Activated CD8-positive, alpha-beta memory T cell treated with anti-CD3 and anti-CD28 coated beads for 1 hour (primary cell): ENCODE data around the gene AGTR1.
"Not testable (repeated sequence)": the region's sequence is repeated elsewhere in the genome, so short reads cannot be mapped to it uniquely, and the experiment has no call there.

Experiments used
- DNase-seq, 2 donors: peaks; one replicate each; pipeline ENCODE4 v3.0.0-alpha.2; 2020; ENCODE audit warnings: low read depth in 1 of 2; ENCODE audit errors: extremely low read depth in 1 of 2

The AGTR1 gene

DNA sequence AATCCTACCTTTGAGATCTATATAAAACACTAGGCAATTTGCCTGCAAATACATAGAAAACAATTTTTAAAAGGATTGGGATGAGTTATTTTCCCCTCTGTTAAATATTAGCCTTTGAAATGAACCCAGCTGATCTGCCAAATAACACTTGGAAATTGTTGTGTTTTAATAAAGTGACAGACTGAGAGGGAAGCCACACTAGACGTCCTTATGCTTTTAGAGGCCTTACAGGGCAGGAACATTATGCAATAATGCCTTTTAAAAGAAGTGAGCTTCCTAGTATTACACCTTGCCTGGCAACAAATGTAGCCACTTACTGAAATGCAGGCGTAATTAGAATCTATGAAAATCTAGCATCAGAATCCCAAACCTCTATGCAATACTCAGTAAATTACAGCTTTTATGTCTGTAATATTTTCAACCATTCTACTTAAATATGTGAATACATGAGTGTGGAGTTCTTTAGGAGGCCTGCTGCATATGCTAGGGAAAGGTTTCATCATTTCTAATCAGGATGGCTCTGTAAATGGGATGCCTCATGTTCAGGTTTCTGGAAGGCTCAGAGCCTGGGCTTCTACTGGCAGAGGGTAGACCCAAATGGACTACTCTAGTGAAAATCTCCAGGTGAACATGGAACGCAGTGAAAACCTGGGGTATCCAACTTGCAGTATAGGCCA lies 20.3 kb downstream of the AGTR1 start:
- no peak for DNase-seq

DNA sequence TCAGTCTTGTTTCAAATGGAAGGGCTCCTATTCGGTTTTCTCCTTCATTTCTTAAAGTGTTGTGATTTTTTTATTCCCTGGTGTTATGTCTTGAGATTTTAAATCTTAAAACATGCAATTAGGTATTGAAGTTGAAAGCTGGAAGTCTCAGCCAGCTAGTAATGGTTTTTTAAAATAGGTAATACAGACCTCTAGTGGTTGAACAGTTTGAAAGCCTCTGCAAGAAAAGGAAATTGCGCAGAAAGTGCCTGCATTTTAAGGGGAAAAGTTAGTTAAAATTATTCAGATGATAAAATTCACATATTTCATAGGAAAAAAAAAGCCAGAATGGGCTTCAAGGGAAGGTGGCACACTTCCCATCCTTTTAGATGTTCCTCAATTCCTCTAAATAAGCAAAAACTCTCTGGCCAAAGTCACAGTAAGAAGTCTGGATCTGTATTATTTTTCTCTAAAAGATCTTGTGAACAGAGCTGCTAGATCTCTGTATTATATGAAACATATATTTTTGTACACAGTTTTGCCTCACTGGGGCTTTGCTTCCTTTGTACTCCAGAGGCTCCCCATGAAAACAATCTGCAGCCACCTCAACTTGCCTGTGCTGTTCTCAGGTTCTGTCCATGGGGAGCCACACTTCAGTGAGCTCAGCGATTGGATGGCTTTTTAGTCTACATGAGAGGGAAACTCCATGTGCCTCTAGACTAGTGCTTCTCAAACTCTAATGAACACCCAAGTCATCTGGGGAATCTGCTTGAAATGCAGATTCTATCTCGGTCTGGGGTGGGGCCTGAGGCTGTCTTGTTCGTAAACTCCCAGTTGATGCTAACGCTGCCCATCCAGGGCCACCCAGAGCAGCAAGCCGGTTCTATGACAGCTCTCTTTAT lies 21.5 kb downstream of the AGTR1 start:
- no peak for DNase-seq

DNA sequence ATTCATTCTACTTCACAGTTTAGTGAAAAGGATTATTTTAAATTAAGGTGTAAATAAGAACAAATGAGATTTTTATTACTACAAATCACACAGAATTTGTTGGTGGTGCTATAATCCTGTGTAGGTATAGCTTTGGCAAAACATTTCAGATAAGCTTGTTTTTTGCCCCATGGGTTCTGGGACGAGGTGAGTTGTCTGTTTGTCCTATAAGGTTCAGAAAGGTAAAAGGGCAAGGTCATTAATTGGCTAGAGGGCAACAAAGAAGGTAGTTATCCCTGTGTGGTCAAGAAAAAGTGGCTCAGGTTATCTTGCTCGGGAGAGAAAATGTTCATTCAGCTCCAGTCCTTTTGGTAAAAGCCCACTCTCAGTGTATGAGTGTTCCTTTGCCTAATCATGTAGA lies 23.2 kb downstream of the AGTR1 start:
- no peak for DNase-seq

DNA sequence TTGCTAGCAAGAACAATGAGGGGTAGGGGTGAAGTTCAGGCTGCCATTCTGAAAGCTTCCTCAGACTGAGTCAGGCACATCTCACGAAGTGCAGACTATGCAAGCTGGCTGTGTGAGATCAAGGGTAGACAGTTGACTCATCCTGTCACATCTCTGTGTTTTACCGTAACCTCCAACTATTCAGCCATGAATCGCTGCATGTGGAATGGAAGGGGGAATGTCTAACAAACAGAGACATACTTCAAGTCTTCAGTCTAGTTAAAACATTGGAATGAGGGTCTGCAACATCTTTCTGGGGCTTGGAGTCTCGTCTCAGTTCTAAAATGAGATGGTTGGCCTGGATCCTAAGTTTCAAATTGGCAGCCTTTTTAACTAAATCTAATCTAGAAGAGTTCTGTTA lies 25.9 kb downstream of the AGTR1 start:
- DNase-seq = no peak

DNA sequence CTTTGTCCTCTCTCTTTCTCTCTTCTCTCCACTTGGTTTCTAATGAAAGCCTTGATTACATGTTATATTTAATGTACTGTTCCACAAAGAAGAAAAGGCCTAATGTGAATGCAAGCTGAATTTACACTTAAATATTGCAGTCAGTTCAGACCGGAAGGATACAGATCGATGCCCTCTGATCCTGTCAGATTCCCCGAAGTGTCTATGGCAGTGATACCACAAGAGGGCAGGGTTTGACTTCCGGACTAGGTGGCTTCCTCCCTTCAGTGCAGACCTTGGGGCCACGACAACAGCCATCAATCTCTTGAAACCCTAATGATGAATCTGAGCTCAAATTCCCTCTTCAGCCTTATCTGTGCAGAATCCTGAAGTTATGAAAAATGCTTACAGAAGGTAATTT lies 29.5 kb downstream of the AGTR1 start:
- no peak for DNase-seq

DNA sequence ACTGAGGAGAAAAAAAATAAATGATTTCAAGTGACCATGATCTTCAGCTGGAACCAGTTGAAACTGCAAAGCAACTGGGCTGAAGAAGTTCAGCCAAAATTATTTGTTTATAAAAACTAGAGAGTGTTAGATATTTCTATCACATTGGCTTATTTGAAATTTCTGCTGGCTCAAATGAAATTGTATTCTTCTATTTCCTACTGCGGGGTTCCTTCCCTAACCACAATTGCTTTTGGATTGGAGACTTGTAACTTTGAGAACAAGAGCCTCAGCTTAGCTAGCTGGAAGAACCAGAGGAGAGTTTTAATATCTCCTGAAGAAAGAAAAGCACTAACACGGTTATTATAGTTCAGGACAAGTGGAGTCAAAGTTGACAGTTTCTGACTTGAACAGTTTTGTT lies 31.1 kb downstream of the AGTR1 start:
- DNase-seq = no peak

DNA sequence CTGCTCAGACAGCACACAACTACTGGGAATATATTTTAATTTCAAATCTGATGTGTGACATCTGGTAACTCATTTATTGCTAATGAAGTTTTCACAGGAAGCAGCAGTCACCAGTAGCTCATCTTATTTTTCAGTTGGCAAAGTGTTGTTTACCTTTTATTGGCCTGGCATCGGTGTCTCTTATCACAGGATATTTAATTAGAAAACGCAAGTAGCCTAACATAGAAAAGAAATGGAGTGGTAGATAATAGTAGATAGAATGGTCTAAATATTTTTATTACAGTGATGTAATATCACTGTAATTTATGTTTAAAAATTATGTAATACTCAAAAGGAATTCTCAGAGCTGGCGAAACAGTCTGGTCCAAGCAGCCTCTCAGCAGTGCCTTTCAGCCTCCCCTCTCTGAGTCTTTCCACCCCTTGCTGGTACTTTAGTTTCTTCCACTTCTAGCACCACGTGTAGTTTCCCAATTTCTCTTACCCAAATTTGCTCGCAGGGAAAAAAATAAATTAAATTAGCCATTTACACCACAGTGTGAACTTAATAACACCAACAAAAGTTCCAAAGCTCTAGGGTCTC lies 31.9 kb downstream of the AGTR1 start:
- DNase-seq = no peak

DNA sequence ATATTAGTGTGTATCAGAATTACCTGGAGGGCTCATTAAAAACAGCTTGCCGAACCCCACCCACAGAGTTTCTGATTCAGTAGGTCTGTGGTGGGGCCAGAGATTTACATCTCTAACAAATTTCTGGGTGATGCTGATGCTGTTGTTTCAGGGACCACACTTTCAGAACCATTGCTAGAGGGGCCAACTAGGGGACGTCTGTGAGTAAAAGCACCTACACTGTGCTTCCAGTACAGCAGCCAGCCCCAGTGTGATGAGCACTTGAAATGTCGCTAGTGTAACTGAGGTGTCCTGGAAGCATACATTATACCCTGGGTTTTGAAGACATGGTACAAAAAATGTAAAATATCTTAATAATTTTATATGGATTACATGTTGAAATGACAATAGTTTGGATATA lies 33.0 kb downstream of the AGTR1 start:
- DNase-seq = no peak

DNA sequence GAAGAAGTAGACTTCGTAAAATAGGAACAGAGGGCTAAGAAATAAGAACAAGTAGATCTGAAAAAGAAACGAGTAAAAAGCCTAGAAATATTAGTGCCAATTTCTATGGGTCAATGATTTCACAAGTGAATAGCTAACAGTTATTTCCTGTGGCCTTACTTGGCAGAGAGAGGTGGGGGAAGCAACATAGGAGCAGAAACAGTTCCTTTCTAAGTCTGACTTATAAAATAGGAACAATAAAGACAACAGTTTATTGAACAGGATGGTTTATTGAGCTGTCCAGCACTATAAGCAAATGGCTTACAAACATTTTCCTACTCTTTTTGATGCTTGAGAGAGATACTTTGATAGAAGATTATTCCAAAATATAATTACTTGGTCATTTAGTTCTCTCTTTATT lies 37.9 kb downstream of the AGTR1 start:
- no peak for DNase-seq

DNA sequence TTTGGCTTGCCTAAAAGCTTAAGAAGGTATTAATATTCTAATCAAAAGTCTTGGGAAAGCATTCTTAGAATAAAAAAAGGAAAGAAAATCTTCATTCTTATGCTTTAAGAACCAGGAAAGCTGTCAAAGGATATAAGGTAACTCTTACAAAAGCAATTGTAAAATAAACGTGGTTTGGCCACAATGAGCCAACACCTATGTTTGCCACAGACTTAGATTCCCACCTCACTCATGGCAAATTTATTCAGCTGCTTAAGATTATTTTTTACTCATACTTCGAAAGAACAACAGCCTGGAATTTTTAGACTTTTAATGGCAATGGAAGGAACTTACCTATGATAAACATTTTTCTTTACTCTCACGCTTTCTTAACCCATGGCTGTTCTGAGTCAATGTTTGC lies 38.4 kb downstream of the AGTR1 start:
- DNase-seq = no peak

DNA sequence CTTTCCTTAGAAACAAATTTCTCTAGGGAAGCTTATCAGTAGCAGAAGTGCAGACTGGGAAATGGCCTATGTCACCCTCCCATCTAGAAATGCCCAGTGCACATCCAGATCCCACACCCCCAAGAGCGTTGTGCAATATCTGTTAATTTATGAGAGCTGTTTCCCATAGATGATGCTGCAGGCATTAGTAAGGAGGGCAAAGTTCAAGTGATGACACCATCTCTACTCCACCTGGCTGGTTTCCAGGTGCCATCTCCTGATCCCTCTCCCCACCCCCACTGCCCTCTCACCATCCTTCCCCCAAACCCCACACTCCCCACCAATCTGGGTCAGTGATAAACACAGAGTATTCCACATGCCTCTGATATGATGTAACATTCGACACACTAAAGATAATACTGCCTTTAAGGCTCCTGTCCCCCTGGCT lies 39.4 kb downstream of the AGTR1 start:
- DNase-seq = no peak

DNA sequence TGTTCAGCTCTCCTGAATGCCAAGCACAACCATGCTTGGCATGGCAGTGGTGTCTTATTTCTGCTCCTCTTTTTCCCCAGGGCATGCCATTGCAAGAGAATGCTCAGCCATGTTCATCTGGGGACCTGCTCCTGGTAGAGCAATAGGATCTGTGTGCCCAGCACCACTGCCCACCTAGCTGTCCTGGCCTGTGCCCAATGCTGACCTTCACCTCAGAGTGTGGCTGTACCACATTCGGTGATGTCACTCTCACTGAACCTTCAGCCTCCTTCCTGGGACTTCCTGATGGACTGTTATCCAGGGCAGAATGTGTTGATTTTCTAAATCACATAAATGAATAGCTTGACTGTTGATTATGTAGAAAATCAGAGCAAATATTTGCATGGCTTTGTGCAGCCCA lies 42.0 kb downstream of the AGTR1 start:
- DNase-seq = no peak

DNA sequence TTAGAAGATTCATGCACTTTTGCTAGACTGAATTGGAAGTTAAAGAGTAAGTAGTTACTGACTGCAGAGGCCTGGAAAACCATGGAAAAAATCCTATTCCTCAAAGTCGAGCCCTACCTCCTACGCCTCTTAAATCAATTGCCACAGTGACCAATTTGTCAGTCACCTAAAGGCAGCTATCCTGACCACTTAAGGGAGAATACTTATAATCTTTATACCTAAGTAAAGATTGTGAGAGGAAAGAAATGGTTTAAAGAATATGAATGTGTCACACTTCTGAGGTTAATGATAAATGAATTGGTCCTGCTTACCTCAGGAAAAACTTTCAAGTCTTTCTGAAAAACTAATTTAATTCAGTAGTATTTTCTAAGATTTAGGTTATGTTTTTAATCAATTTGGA lies 42.6 kb downstream of the AGTR1 start:
- no peak for DNase-seq

DNA sequence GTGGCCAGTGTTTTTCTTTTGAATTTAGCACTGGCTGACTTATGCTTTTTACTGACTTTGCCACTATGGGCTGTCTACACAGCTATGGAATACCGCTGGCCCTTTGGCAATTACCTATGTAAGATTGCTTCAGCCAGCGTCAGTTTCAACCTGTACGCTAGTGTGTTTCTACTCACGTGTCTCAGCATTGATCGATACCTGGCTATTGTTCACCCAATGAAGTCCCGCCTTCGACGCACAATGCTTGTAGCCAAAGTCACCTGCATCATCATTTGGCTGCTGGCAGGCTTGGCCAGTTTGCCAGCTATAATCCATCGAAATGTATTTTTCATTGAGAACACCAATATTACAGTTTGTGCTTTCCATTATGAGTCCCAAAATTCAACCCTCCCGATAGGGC lies 43.5 kb downstream of the AGTR1 start:
- DNase-seq = no peak

DNA sequence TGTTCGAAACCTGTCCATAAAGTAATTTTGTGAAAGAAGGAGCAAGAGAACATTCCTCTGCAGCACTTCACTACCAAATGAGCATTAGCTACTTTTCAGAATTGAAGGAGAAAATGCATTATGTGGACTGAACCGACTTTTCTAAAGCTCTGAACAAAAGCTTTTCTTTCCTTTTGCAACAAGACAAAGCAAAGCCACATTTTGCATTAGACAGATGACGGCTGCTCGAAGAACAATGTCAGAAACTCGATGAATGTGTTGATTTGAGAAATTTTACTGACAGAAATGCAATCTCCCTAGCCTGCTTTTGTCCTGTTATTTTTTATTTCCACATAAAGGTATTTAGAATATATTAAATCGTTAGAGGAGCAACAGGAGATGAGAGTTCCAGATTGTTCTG lies 44.4 kb downstream of the AGTR1 start:
- no peak for DNase-seq

DNA sequence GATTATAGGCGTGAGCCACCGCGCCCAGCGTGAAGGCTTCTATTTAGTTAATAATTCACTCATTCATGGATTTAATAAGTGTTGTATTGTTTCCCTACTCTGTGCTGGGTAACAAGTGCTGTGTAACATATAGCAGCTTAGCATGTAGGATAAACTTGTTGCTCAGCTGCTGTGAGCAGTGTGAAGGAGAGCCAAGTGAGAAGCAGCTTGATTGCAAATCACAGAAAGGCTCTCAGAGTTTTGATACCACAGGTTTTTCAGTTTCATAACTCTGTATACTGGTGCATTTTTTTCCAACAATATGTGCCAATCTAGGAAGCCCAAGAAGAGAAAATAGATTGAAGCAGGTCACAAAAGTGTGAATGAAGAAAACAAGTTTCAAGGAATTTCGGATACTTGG lies 48.4 kb downstream of the AGTR1 start:
- no peak for DNase-seq

DNA sequence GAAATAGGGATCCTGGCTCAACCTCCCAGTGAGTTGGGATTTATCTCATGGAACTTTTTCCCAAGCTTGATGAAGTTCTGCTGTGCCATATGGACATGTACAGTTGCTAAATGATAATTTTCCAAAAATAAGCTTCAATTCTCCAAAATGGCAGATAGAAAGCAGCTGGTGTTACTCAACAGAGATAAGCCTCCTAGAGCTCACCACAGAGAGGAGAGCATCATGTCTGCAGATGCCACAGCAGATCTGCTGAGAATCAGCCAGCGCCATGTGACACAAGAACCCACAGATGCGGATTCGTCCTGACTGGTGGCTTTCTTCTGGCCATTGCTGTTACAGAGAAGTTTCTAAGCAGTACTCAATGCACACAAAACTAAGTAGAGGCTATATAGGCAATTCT lies 50.6 kb downstream of the AGTR1 start:
- DNase-seq = no peak

DNA sequence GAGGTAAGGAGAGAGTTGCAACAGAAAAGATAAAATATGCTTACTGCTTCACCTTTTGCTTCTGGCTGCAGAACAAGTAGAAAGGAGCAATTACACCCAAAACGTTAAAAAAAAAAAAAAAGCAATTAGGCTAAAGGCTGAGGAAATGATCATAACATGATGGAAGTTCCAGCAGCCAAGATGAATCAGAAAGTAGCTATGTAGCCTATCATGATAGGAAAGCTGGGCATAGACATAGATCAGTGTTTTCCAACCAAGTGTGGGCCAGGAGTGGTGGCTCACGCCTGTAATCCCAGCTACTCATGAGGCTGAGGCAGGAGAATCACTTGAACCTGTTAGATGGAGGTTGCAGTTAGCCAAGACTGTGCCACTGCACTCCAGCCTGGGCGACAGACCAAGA lies 52.6 kb downstream of the AGTR1 start:
- DNase-seq = no peak

DNA sequence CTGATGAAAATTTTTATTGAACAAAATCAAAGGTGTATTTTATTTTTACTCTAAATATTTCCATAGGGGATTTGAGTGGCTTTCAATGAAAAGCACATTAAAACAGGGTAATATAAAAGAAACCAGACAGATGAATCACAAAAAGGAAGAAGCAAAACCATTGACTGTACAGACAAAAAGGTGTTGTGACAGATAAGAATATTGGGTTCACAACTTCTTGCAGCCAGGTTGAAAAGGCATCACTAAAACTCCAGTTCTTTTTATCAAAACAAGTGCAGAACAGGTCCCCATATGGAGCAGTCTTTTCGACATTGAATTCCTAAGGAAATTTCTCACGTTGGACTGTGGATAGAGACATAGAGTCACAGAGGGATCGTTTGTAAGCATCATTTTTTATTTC lies 53.8 kb downstream of the AGTR1 start:
- DNase-seq = no peak

DNA sequence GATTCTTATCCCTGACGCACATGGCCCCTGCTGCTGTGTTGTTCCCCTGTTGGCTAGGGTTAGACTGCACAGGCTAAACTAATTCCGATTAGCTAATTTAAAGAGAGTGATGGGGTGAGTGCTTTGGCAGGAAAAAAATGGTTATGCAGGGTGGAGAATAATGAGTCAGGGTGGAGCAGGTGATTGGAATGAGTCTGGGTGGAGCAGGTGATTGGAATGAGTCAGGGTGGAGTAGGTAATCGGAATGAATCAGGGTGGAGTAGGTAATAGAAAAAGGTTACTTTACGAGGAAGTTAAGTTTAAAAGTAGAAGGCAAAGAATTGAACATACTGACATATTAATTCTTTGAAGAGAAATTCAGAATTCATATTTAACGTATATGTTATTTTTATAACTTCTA lies 55.7 kb downstream of the AGTR1 start:
- DNase-seq = not testable (repeated sequence)

DNA sequence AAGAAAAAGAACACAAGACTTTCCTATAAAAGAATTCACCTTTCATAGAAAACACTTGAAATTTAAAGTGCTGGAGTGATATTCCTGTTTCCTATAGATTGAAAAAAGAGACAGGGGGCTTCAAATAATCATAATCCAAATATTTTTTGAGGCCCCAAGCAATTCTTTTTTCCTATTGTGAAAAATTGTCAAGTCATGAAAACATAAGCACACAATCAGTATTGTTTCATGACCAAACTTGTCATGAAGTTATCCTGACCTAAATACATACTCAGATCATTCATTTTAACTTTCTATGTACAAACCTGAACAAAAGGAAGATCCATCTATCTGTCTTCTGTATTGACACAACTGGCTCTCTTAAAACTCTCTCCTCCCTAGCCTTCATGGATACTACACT lies 57.9 kb downstream of the AGTR1 start:
- no peak for DNase-seq

DNA sequence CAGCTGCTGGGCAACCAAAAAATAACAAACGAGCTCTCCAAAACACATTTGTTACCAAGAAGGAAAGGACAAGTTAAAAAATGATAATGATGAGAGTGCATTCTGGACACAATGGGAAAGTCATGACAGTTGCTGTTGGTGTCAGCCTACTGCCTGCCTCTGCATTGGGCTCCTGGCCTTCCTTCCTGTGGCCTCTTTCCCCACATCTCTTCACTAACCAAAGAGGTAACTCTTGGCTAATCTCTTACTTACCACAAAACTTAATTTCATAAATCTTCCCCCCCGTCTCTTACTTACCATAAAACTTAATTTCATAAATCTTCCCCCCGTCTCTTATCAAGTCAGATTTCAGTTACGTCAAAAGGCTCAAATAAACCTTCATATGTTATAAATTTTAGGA lies 58.6 kb downstream of the AGTR1 start:
- no peak for DNase-seq
